ENCODE measurements around the gene NFATC2IP.

- TF ChIP-seq CTCF (conservative IDR thresholded peaks at IDR 0.05) (no peak), ZFX (IDR thresholded peaks at IDR 0.05) (no peak)
Observed at GRCh38 chr16:28984091-28984490, 33.4 kb downstream of the NFATC2IP start.

All from C4-2B (cell line).